OCI-LY7 (cell line): ENCODE measurements around the gene AGRN. TPM values are rescaled to one million over a fixed set of nuclear protein-coding genes. Genes with fewer than 3 reads are reported as not detected.

ENCODE experiments used
- Bru-seq: library from RNA; stranded (reverse); fragments of 400-500 nt; gene quantifications from one replicate; lab custom pipeline; 2021; lab: Mats Ljungman, UMichigan
- BruChase-seq, 2 experiments: library from RNA; stranded (reverse); fragments of 400-500 nt; gene quantifications; one replicate each; lab custom pipeline; 2021; lab: Mats Ljungman, UMichigan
- BruUV-seq: library from RNA; stranded (reverse); fragments of 400-500 nt; replicated peaks from 2 replicates; lab custom pipeline; 2021; lab: Mats Ljungman, UMichigan
- CTCF ChIA-PET: fragments of 300-600 bp; sonication (Branson Sonifier 250); formaldehyde crosslinking; loops from one replicate; lab custom pipeline; 2022; ENCODE audit warnings: antibody characterized with exemption; ENCODE audit not compliant: unreplicated experiment; lab: Charles Lee
- POLR2A ChIA-PET: fragments of 300-600 bp; sonication (Branson Sonifier 250); formaldehyde crosslinking; loops from one replicate; lab custom pipeline; 2022; ENCODE audit warnings: antibody characterized with exemption; lab: Charles Lee
- DNase-seq: peaks from one replicate; pipeline ENCODE4 v3.0.0-alpha.2; 2015; ENCODE audit warnings: low spot score
- H2AFZ ChIP-seq: fragments of 200-600 bp; sonication (generic), shearing (Covaris generic); 2 replicates; pipeline ENCODE4 v1.6.1; 2014; ENCODE audit warnings: mild to moderate bottlenecking, antibody characterized with exemption, low read length, moderate library complexity
- H3K27ac ChIP-seq: fragments of 200-600 bp; sonication (generic); 2 replicates; pipeline ENCODE4 v1.5.1; 2014; ENCODE audit warnings: mixed run types, low read depth, mild to moderate bottlenecking, moderate library complexity, low read length, inconsistent platforms; ENCODE audit not compliant: poor library complexity, severe bottlenecking
- H3K36me3 ChIP-seq: fragments of 200-600 bp; sonication (generic); 2 replicates; pipeline ENCODE4 v1.6.1; 2014; ENCODE audit warnings: mild to moderate bottlenecking, antibody characterized with exemption, low read length, moderate library complexity, mixed read lengths; ENCODE audit not compliant: insufficient read depth
- H3K4me1 ChIP-seq: fragments of 200-600 bp; sonication (generic); 2 replicates; pipeline ENCODE4 v1.5.1; 2014; ENCODE audit warnings: mild to moderate bottlenecking, low read length; ENCODE audit not compliant: insufficient read depth, poor library complexity, severe bottlenecking
- H3K4me2 ChIP-seq: fragments of 200-600 bp; sonication (generic); 2 replicates; pipeline ENCODE4 v1.6.1; 2014; ENCODE audit warnings: mild to moderate bottlenecking, low read length
- H3K4me3 ChIP-seq: fragments of 200-600 bp; sonication (generic); 2 replicates; pipeline ENCODE4 v1.5.1; 2014; ENCODE audit warnings: mild to moderate bottlenecking, low read depth, low read length; ENCODE audit not compliant: poor library complexity, severe bottlenecking
- H3K79me2 ChIP-seq: fragments of 200-600 bp; sonication (generic); 2 replicates; pipeline ENCODE4 v1.6.1; 2016; ENCODE audit warnings: low read depth, mild to moderate bottlenecking, low read length, moderate library complexity, mixed read lengths; ENCODE audit not compliant: insufficient read depth
- H3K9me2 ChIP-seq: fragments of 200-600 bp; sonication (generic); 2 replicates; pipeline ENCODE4 v1.6.1; 2016; ENCODE audit warnings: mild to moderate bottlenecking, low read length, mixed read lengths; ENCODE audit not compliant: insufficient read depth
- H3K9me3 ChIP-seq: fragments of 200-600 bp; sonication (generic); 2 replicates; pipeline ENCODE4 v1.6.1; 2014; ENCODE audit warnings: mild to moderate bottlenecking, mixed run types, low read length, mixed read lengths
- H4K20me1 ChIP-seq: fragments of 200-600 bp; sonication (generic); 2 replicates; pipeline ENCODE4 v1.6.1; 2014; ENCODE audit warnings: mild to moderate bottlenecking, antibody characterized with exemption, low read length, moderate library complexity, mixed read lengths; ENCODE audit not compliant: insufficient read depth
- CTCF ChIP-seq: fragments of 200-600 bp; sonication (generic); conservative IDR thresholded peaks from 2 replicates; pipeline ENCODE4 v1.5.1; 2014; ENCODE audit warnings: mild to moderate bottlenecking, antibody characterized with exemption, low read length, moderate library complexity, mixed read lengths
- EZH2phosphoT487 ChIP-seq: fragments of 200-600 bp; sonication (generic); IDR thresholded peaks from 2 replicates; pipeline ENCODE4 v1.6.1; 2018; ENCODE audit warnings: low read depth, borderline replicate concordance, mild to moderate bottlenecking, mixed run types, antibody characterized with exemption, low read length, moderate library complexity, mixed read lengths
- intact Hi-C: fragments of 100-400 bp; cut with micrococcal nuclease; formaldehyde crosslinking; loops from one replicate; pipeline ENCODE4 v1.10.0; 2022; ENCODE audit not compliant: unreplicated experiment
- long read RNA-seq: library from polyadenylated mRNA; stranded (forward); transcript quantifications from one replicate; pipeline ENCODE4 v2.0.0, GENCODE V29; 2022
- total RNA-seq, 2 experiments: library from RNA; depleted of rRNA in 1 of 2; stranded (reverse); fragments of >200 nt in 1 of 2; shearing (Covaris generic) in 1 of 2; gene quantifications; 2 replicates each; pipeline ENCODE4 v1.2.3, GENCODE V29; 2014 to 2022

The AGRN gene
- total RNA-seq (2014; rRNA removed; shearing (Covaris generic)) = 2.2 and 2.7 TPM in 2 replicates
- 9.1 and 9.8 TPM in 2 replicates for total RNA-seq (2022)
- percentile 22 among the genes with signal in this experiment for Bru-seq, nascent RNA
- BruChase-seq, experiment 1, labeled RNA remaining after a 6-hour chase = percentile 31 among the genes with signal in this experiment
- percentile 28 among the genes with signal in this experiment for BruChase-seq, experiment 2, labeled RNA remaining after a 2-hour chase
- long read RNA-seq, partial matches to known transcripts = 5 of 5 reads
- long read RNA-seq, other reads (novel, unspliced or antisense) = 0 of 5 reads

- BruUV-seq = no TSS peak
- intact Hi-C loops = loop anchor here (1.0 to 5.0 kb wide), 2 partner anchors 13 to 42 kb away; no protein-coding TSS in a partner anchor
- DNase-seq = no peak
- no peak within 1 kb of the TSS for H2AFZ ChIP-seq
- H4K20me1 ChIP-seq = no peaks in the 10 kb centered on the region
- no peaks in the 10 kb centered on the region for H3K36me3 ChIP-seq
- H3K79me2 ChIP-seq = no peaks in the 10 kb centered on the region
- no peaks in the 10 kb centered on the region for H3K9me3 ChIP-seq
- no peaks in the 10 kb centered on the region for H3K9me2 ChIP-seq
- H3K27ac ChIP-seq = no peak within 1 kb of the TSS
- peak within 1 kb of the TSS; percentile 65 for H3K4me3 ChIP-seq
- peaks cover 11% of the 10 kb centered on the region for H3K4me1 ChIP-seq
- POLR2A ChIA-PET = no interaction called here
- TF ChIP-seq CTCF (no peak), EZH2phosphoT487 (no peak)
- CTCF ChIA-PET = no interaction called here
- peak within 1 kb of the TSS; percentile 60 for H3K4me2 ChIP-seq
Measured at GRCh38 chr1:1020000-1020404, at the start of gene AGRN. Gene AGRN, plus strand, starts transcription at chr1:1020120. Its CDS starts 53 bp downstream, at chr1:1020173.

- Histone ChIP-seq H3K4me3 (no peak overlapping the region), H2AFZ (no peak overlapping the region), H3K4me1 (no peaks in the 10 kb centered on the region), H3K9me2 (no peaks in the 10 kb centered on the region), H3K79me2 (no peaks in the 10 kb centered on the region), H3K4me2 (no peak overlapping the region), H3K36me3 (no peaks in the 10 kb centered on the region), H3K9me3 (no peaks in the 10 kb centered on the region), H3K27ac (no peak overlapping the region), H4K20me1 (no peaks in the 10 kb centered on the region; the same call in 1 of the 2 replicates)
- TF ChIP-seq CTCF (no peak), EZH2phosphoT487 (no peak)
- no peak for DNase-seq
- ChIA-PET CTCF (no interaction called here), POLR2A (no interaction called here)
- intact Hi-C loops = no loop called here
- BruUV-seq = no TSS peak
Measured at GRCh38 chr1:970242-970972, 49.5 kb upstream of the AGRN start.
